ENCODE data around the gene SHMT2.
"Not testable (repeated sequence)": the region's sequence is repeated elsewhere in the genome, so short reads cannot be mapped to it uniquely, and the experiment has no call there.

Gene SHMT2

GRCh38 chr12:57270966-57271470 lies 41.5 kb downstream of the SHMT2 start:
- DNase-seq = no peak

GRCh38 chr12:57272337-57273151 lies 43.0 kb downstream of the SHMT2 start:
- DNase-seq = no peak

GRCh38 chr12:57273516-57273915 lies 44.0 kb downstream of the SHMT2 start:
- no peak for DNase-seq

GRCh38 chr12:57276233-57276632 lies 46.7 kb downstream of the SHMT2 start:
- not testable (repeated sequence) for DNase-seq

- DNase-seq = no peak
Measured at GRCh38 chr12:57276935-57277563, 47.5 kb downstream of the SHMT2 start.

- DNase-seq = no peak
Measured at GRCh38 chr12:57278465-57279381, 49.2 kb downstream of the SHMT2 start.

- DNase-seq = no peak
Measured at GRCh38 chr12:57280211-57281062, 50.9 kb downstream of the SHMT2 start.

GRCh38 chr12:57282073-57282472 lies 52.6 kb downstream of the SHMT2 start:
- not testable (repeated sequence) for DNase-seq

All from midbrain (tissue), 1 donor.